IMR-90 (cell line): Measurements from ENCODE around the gene SRGAP3. TPM values are rescaled to one million over a fixed set of nuclear protein-coding genes. Genes with fewer than 3 reads are reported as not detected.

Experiments
- ATAC-seq: fragments of 200-7000 bp; cut with Tn5 transposase; 2 replicates; pipeline ENCODE4 v1.9.1; 2020; ENCODE audit warnings: low read depth, mild to moderate bottlenecking, moderate library complexity
- BruUV-seq: library from RNA; stranded (reverse); fragments of 400-500 nt; replicated peaks from 2 replicates; lab custom pipeline; 2021; lab: Mats Ljungman, UMichigan
- CTCF ChIA-PET: fragments of 300-600 bp; formaldehyde crosslinking; extraction: SDS; loops from one replicate; lab custom pipeline; 2021; ENCODE audit warnings: antibody characterized with exemption; lab: Yijun Ruan, JAX
- POLR2A ChIA-PET: fragments of 300-600 bp; sonication (Branson Sonifier 250); formaldehyde crosslinking; loops from one replicate; lab custom pipeline; 2022; ENCODE audit warnings: antibody characterized with exemption; ENCODE audit not compliant: unreplicated experiment; lab: Charles Lee
- DNase-seq: peaks from one replicate; pipeline ENCODE4 v3.0.0; 2013
- H2AFZ ChIP-seq: replicated peaks from 2 replicates; pipeline ENCODE3; 2013; ENCODE audit warnings: low read length, mild to moderate bottlenecking; ENCODE audit not compliant: poor library complexity
- H2AK5ac ChIP-seq: 2 replicates; pipeline ENCODE4 v1.6.1; 2013; ENCODE audit warnings: low read depth, low read length, inconsistent platforms
- H2AK9ac ChIP-seq: replicated peaks from 2 replicates; pipeline ENCODE3; 2013; ENCODE audit warnings: mild to moderate bottlenecking, low read depth, low read length, moderate library complexity; ENCODE audit not compliant: poor library complexity
- H2BK120ac ChIP-seq: 2 replicates; pipeline ENCODE4 v1.6.1; 2013; ENCODE audit warnings: low read depth, low read length, inconsistent platforms
- H2BK15ac ChIP-seq: 3 replicates; pipeline ENCODE4 v1.6.1; 2013; ENCODE audit warnings: low read depth, low read length, inconsistent platforms
- H2BK20ac ChIP-seq: 2 replicates; pipeline ENCODE4 v1.6.1; 2013; ENCODE audit warnings: low read depth, mild to moderate bottlenecking, inconsistent platforms, low read length, moderate library complexity
- H2BK5ac ChIP-seq: 2 replicates; pipeline ENCODE4 v1.6.1; 2013; ENCODE audit warnings: mild to moderate bottlenecking, low read depth, low read length, inconsistent platforms; ENCODE audit not compliant: poor library complexity, severe bottlenecking
- H3K14ac ChIP-seq: replicated peaks from 2 replicates; pipeline ENCODE4 v1.6.1; 2013; ENCODE audit warnings: low read depth, low read length, inconsistent platforms
- H3K18ac ChIP-seq: 2 replicates; pipeline ENCODE4 v1.6.1; 2013; ENCODE audit warnings: low read depth, low read length, control low read depth
- H3K23ac ChIP-seq: 2 replicates; pipeline ENCODE4 v1.6.1; 2013; ENCODE audit warnings: low read depth, low read length, inconsistent platforms
- H3K27ac ChIP-seq: 2 replicates; pipeline ENCODE4 v1.5.1; 2013; ENCODE audit warnings: mild to moderate bottlenecking, control low read depth, low read length; ENCODE audit not compliant: insufficient read depth
- H3K27me3 ChIP-seq: 2 replicates; pipeline ENCODE4 v1.6.1; 2013; ENCODE audit warnings: low read length; ENCODE audit not compliant: control insufficient read depth, insufficient read depth
- H3K36me3 ChIP-seq: 2 replicates; pipeline ENCODE4 v1.6.1; 2013; ENCODE audit warnings: low read length, mixed read lengths; ENCODE audit not compliant: control insufficient read depth, insufficient read depth
- H3K4ac ChIP-seq: 2 replicates; pipeline ENCODE4 v1.6.1; 2013; ENCODE audit warnings: low read depth, low read length, inconsistent platforms
- H3K4me1 ChIP-seq: 2 replicates; pipeline ENCODE4 v1.6.1; 2013; ENCODE audit warnings: low read length, mixed read lengths; ENCODE audit not compliant: control insufficient read depth, insufficient read depth
- H3K4me2 ChIP-seq: 2 replicates; pipeline ENCODE4 v1.6.1; 2013; ENCODE audit warnings: low read depth, mild to moderate bottlenecking, control low read depth, low read length, moderate library complexity
- H3K4me3 ChIP-seq: 2 replicates; pipeline ENCODE4 v1.5.1; 2013; ENCODE audit warnings: low read depth, mild to moderate bottlenecking, control low read depth, low read length, moderate library complexity; ENCODE audit not compliant: insufficient read depth
- H3K56ac ChIP-seq: 2 replicates; pipeline ENCODE4 v1.6.1; 2013; ENCODE audit warnings: low read length, inconsistent platforms; ENCODE audit not compliant: insufficient read depth; ENCODE audit errors: extremely low read depth
- H3K79me1 ChIP-seq, 2 experiments: 2 replicates each; pipeline ENCODE4 v1.6.1; 2013; ENCODE audit warnings: low read length in 2 of 2, inconsistent platforms in 1 of 2, low read depth in 1 of 2
- H3K9ac ChIP-seq: 2 replicates; pipeline ENCODE4 v1.6.1; 2013; ENCODE audit warnings: low read depth, low read length, control low read depth
- H3K9me1 ChIP-seq: 2 replicates; pipeline ENCODE4 v1.6.1; 2013; ENCODE audit warnings: low read length, inconsistent platforms; ENCODE audit not compliant: insufficient read depth
- H3K9me3 ChIP-seq: 2 replicates; pipeline ENCODE4 v1.6.1; 2013; ENCODE audit warnings: low read length; ENCODE audit not compliant: control insufficient read depth, insufficient read depth
- H4K20me1 ChIP-seq: 2 replicates; pipeline ENCODE4 v1.6.1; 2013; ENCODE audit warnings: low read length, inconsistent platforms; ENCODE audit not compliant: insufficient read depth
- H4K5ac ChIP-seq: 2 replicates; pipeline ENCODE4 v1.6.1; 2013; ENCODE audit warnings: mild to moderate bottlenecking, low read depth, low read length, control low read depth
- H4K8ac ChIP-seq, 2 experiments: 2 replicates each; pipeline ENCODE4 v1.6.1; 2013; ENCODE audit warnings: low read depth in 2 of 2, low read length in 2 of 2, control low read depth in 1 of 2, inconsistent platforms in 1 of 2
- H4K91ac ChIP-seq: 2 replicates; pipeline ENCODE4 v1.6.1; 2013; ENCODE audit warnings: low read depth, low read length, inconsistent platforms; ENCODE audit not compliant: insufficient read depth
- CEBPB ChIP-seq: IDR thresholded peaks from 2 replicates; pipeline ENCODE4 v1.6.1; 2012; ENCODE audit warnings: low read depth, low read length, improper control_type of control experiment
- FOS ChIP-seq: fragments of 150-350 bp; IDR thresholded peaks from 2 replicates; pipeline ENCODE4 v1.6.1; 2016; ENCODE audit warnings: low read depth, low read length
- MXI1 ChIP-seq: IDR thresholded peaks from 2 replicates; pipeline ENCODE4 v1.6.1; 2012; ENCODE audit warnings: low read depth, mild to moderate bottlenecking, low read length, moderate library complexity, borderline replicate concordance
- POLR2A ChIP-seq: IDR thresholded peaks from 2 replicates; pipeline ENCODE4 v1.6.1; 2012; ENCODE audit warnings: mild to moderate bottlenecking, low read depth, low read length
- SMC3 ChIP-seq: fragments of 150-350 bp; IDR thresholded peaks from 2 replicates; pipeline ENCODE4 v1.6.1; 2016; ENCODE audit warnings: low read depth, mild to moderate bottlenecking, antibody characterized with exemption, low read length, moderate library complexity
- WGBS, 2 experiments: methylation state at CpG; one replicate each; pipeline versions ENCODE4 v1.1.5 to v1.1.7; 2013; ENCODE audit warnings: missing lambda C conversion rate in 2 of 2; ENCODE audit not compliant: insufficient read length in 1 of 2; ENCODE audit errors: extremely low coverage in 2 of 2; 5-methylcytosine and 5-hydroxymethylcytosine counted together
- dilution Hi-C: fragments of 300-500 bp; cut with HindIII; formaldehyde crosslinking; loops from one replicate; pipeline ENCODE4 v1.14.3; 2018; ENCODE audit warnings: low sequenced_read_pairs; ENCODE audit not compliant: unreplicated experiment
- in situ Hi-C: fragments of 300-500 bp; cut with MboI; formaldehyde crosslinking; loops from 3 replicates; pipeline ENCODE4 v1.14.3; 2019; ENCODE audit warnings: low sequenced_read_pairs, inconsistent platforms, mixed read lengths
- intact Hi-C: fragments of 100-400 bp; cut with micrococcal nuclease; formaldehyde crosslinking; loops from 2 replicates; pipeline ENCODE4 v1.10.0; 2022
- polyA plus RNA-seq, 3 experiments: library from polyadenylated mRNA; depleted of rRNA; stranded (reverse); fragments of >200 nt; gene quantifications; 2 replicates each; pipeline ENCODE4 v1.2.3, GENCODE V29; 2012; ENCODE audit warnings: low replicate concordance in 1 of 3
- total RNA-seq: library from RNA; depleted of rRNA; stranded (reverse); fragments of >200 nt; gene quantifications from 2 replicates; pipeline ENCODE4 v1.2.3, GENCODE V29; 2012
- TF ChIP-seq, protein P1 (sequence below): fragments of 150-350 bp; IDR thresholded peaks from 2 replicates; pipeline ENCODE4 v1.6.1; 2016; ENCODE audit warnings: low read depth, mild to moderate bottlenecking, low read length, moderate library complexity, borderline replicate concordance

Gene SRGAP3
- total and polyA plus RNA-seq, 2 of the 4 experiments (the other 2 are of a cell fraction), result 0.68 to 1.4 TPM

DNA sequence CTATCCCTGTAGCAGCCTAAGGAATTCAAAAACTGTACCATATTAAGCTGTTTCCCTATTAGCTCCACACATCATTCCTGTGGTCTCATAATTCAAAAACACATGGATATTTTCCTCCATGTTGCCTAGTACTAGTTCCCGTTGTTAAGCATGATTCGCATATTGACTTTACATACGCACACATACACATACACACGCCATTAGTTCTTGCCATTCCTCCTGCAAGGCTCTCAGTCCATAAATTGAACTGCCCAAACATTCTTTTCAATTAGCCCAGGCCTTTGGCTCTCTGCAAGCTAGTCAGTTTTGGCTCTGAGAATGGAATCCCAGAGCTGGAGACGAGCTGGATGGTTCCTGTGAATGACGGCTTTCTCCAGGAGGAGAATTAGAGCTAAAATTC lies 229.0 kb downstream of the SRGAP3 start:
- no peak for TF ChIP-seq FOS
- TF ChIP-seq POLR2A, result no peak
- TF ChIP-seq CEBPB, result no peak
- no peak for TF ChIP-seq SMC3
- TF ChIP-seq MXI1, result no peak
- TF ChIP-seq, protein P1, sequence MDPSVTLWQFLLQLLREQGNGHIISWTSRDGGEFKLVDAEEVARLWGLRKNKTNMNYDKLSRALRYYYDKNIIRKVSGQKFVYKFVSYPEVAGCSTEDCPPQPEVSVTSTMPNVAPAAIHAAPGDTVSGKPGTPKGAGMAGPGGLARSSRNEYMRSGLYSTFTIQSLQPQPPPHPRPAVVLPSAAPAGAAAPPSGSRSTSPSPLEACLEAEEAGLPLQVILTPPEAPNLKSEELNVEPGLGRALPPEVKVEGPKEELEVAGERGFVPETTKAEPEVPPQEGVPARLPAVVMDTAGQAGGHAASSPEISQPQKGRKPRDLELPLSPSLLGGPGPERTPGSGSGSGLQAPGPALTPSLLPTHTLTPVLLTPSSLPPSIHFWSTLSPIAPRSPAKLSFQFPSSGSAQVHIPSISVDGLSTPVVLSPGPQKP, result no peak
- Histone ChIP-seq H2AK5ac (no peak overlapping the region), H3K4me2 (no peak overlapping the region), H3K9me1 (no peaks in the 10 kb centered on the region), H3K56ac (no peak overlapping the region), H3K27ac (no peak overlapping the region), H2BK5ac (no peak overlapping the region), H3K9ac (no peak overlapping the region), H3K27me3 (no peaks in the 10 kb centered on the region; the same call in 1 of the 2 replicates), H3K14ac (no peak overlapping the region), H3K4ac (no peak overlapping the region), H4K91ac (no peak overlapping the region), H3K18ac (no peak overlapping the region), H3K9me3 (no peaks in the 10 kb centered on the region), H2BK15ac (no peak overlapping the region), H3K4me1 (no peaks in the 10 kb centered on the region), H2AFZ (no peak overlapping the region), H2BK20ac (no peak overlapping the region), H3K4me3 (no peak overlapping the region), H2AK9ac (no peak overlapping the region), H4K8ac (no peak overlapping the region), H3K79me1 (no peaks in the 10 kb centered on the region), H4K5ac (no peak overlapping the region), H3K23ac (no peak overlapping the region), H2BK120ac (no peak overlapping the region), H3K36me3 (no peaks in the 10 kb centered on the region), H4K20me1 (no peaks in the 10 kb centered on the region)
- ChIA-PET CTCF (no interaction called here), POLR2A (no interaction called here)
- intact Hi-C loops, result no loop called here
- in situ Hi-C loops, result no loop called here
- no TSS peak for BruUV-seq
- ATAC-seq (no peak), DNase-seq (no peak)
- 76% methylated on average over 4 of the region's 6 CpGs; no CpG with 5 or more reads in 1 of the 2 experiments for WGBS, 2 experiments
- dilution Hi-C loops, result no loop called here
